ENCODE results near the gene MAGED2. TPM values are rescaled to one million over a fixed set of nuclear protein-coding genes. Genes with fewer than 3 reads are reported as not detected.
"Not testable (repeated sequence)": the region's sequence is repeated elsewhere in the genome, so short reads cannot be mapped to it uniquely, and the experiment has no call there.

MAGED2 gene, protein sequence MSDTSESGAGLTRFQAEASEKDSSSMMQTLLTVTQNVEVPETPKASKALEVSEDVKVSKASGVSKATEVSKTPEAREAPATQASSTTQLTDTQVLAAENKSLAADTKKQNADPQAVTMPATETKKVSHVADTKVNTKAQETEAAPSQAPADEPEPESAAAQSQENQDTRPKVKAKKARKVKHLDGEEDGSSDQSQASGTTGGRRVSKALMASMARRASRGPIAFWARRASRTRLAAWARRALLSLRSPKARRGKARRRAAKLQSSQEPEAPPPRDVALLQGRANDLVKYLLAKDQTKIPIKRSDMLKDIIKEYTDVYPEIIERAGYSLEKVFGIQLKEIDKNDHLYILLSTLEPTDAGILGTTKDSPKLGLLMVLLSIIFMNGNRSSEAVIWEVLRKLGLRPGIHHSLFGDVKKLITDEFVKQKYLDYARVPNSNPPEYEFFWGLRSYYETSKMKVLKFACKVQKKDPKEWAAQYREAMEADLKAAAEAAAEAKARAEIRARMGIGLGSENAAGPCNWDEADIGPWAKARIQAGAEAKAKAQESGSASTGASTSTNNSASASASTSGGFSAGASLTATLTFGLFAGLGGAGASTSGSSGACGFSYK
- 10 to 100 TPM; 52.8 to 55.3 TPM for total RNA-seq

DNA sequence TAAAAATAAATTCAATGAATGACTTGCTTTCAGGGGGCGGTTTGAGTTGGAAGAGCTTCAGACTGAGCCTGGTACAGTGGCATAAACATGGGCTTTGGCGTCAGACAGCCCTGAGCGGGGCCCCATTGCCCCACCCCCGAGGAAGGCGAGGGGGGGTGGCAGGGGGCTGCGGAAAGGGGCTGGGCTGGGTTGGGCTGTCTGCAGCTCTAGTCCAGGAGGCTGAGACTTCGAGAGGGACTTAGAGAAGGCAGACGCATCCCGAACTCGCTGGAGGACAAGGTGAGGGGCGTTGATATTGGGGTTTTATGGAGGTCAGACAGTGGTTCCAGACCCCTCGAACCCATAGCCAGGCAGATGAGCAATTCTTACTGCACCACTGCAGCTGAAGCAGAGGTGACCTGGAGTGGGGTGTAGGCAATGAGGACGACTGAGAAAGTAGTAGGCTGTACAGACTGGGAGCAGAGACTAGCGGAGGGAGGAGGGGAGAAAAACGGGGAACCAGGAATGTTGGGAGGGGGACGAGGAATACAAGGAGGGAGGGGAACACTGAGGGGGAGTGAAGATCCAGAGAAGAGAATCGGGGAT, at the start of gene MAGED2:
TSS of gene MAGED2 (plus strand) at position 222 of the 585 bp plus-strand sequence. CDS start 1,587 bp downstream, outside the sequence.
- intact Hi-C loops (cut with micrococcal nuclease): loop anchor here (1.0 to 5.0 kb wide), 7 partner anchors 168 to 1920 kb away; partner anchors contain the start of genes APEX2, FAM120C, GNL3L and NBDY
- peaks cover 9% of the 10 kb centered on the region for H3K36me3 Mint-ChIP-seq
- DNase-seq: peak; percentile 62
- H3K9me3 Mint-ChIP-seq: no peaks in the 10 kb centered on the region
- ChIA-PET POLR2A (no interaction called here), CTCF (interaction anchor here (0.7 kb wide), 1 partner anchor 1524 kb away, joined by 3 read pairs; no protein-coding TSS in a partner anchor)
- peak within 1 kb of the TSS; percentile 90 for H3K27ac Mint-ChIP-seq
- peaks cover 2% of the 10 kb centered on the region for H3K27me3 Mint-ChIP-seq
- H3K4me3 Mint-ChIP-seq: peak within 1 kb of the TSS; percentile 90
- peaks cover 13% of the 10 kb centered on the region for H3K4me1 Mint-ChIP-seq (ENCODE audit: low read depth)

DNA sequence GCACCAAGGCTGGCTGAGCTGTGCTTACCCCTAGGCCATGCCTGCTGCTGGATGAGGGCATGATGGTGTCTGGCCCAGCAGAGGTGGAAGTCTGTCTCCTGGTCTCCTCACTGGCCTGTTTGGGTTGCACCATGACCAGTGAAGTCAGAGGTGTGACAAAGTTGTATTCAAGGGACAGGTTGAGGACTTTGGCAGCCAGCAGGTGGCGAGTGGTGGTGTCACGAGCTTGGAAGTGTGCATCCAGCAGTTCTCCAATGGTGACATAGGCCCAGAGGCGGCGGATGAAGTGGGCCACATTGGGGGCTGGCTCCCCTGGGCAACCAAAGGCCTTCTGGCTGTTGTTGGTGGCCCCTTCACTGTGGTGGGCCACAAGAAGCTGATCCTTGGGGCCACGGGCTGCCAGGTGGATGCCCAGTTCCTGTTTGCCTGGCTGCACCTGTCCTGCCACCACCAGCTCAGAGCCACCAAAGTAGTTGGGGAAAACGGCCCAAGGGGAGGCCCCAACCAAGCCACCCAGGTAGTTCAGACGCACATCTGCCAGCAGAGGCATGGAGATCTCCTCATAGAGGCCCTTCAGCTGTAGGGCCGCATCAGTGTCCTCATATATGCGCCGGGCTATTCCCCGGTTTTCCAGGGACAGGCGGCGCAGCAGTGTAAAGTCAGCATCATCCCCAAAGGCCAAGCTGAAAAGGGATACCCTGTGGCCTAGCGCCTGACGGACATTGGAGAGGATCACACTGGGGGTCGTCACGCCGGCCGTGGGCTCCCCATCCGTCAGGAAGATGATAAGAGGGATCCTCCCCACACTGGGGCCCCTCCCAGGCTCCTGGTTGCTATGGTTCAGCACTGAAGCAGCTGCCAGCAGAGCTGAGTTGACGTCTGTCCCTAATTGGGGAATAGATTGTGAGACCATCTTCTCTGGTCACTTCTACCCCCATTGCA, 49.2 kb upstream of the MAGED2 start:
- no peak for DNase-seq
- Mint-ChIP-seq H3K27ac (no peak overlapping the region), H3K4me3 (no peak overlapping the region), H3K27me3 (no peaks in the 10 kb centered on the region), H3K36me3 (no peaks in the 10 kb centered on the region), H3K9me3 (peaks cover 3% of the 10 kb centered on the region), H3K4me1 (ENCODE audit: low read depth) (no peaks in the 10 kb centered on the region)
- intact Hi-C loops (cut with micrococcal nuclease): no loop called here
- CTCF ChIA-PET: no interaction called here
- POLR2A ChIA-PET: no interaction called here

DNA sequence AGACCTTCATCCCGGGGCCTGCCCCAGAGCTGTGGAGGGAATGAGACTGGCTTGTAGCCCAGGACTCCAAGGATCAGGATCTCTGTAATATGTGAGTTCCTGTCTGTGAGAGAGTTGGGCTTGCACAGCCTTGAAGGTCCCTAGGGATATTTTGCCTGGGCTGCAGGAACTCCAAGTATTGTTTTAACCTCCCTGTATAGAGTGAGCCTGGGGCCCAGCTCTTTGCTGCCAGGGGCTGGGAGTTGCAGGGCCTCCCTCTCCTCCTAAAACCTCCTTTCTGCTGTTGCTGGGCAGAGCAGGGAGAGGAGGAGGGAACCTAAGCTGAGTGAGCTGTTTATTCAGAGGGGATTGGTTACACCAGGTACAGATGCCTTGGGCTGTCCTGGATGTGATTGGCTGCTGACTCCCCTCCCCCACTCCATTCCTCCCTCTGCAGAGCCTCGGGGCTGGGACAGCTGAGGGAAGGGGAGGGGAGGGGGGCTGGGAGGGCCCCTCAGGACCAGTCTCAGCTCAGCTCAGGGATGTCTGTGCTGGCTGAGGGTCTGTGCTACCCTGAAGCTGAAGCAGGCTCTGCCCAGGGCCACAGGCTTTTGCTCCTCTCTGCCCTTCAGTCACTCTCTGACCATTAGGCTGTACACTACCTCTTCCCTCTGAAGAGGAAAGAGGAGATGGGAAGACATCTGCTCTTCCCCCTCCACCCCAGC, 33.0 kb upstream of the MAGED2 start:
- H3K27ac Mint-ChIP-seq; H3K36me3 Mint-ChIP-seq; POLR2A ChIA-PET; H3K4me1 Mint-ChIP-seq (ENCODE audit: low read depth); H3K27me3 Mint-ChIP-seq; H3K9me3 Mint-ChIP-seq; H3K4me3 Mint-ChIP-seq; intact Hi-C loops (cut with micrococcal nuclease); CTCF ChIA-PET; DNase-seq: not testable (repeated sequence)

- Mint-ChIP-seq H3K27ac (no peak overlapping the region), H3K4me1 (ENCODE audit: low read depth) (no peaks in the 10 kb centered on the region), H3K4me3 (no peak overlapping the region), H3K9me3 (no peaks in the 10 kb centered on the region), H3K36me3 (no peaks in the 10 kb centered on the region), H3K27me3 (peaks cover 2% of the 10 kb centered on the region)
- POLR2A ChIA-PET: no interaction called here
- no peak for DNase-seq
- CTCF ChIA-PET: no interaction called here
- intact Hi-C loops (cut with micrococcal nuclease): no loop called here
These were observed 31.5 kb upstream of the MAGED2 start for GRCh38 chrX:54776061-54776460.

- ChIA-PET CTCF (no interaction called here), POLR2A (no interaction called here)
- H3K36me3 Mint-ChIP-seq: no peaks in the 10 kb centered on the region
- H3K4me1 Mint-ChIP-seq (ENCODE audit: low read depth): no peaks in the 10 kb centered on the region
- intact Hi-C loops (cut with micrococcal nuclease): no loop called here
- DNase-seq: no peak
- H3K4me3 Mint-ChIP-seq: no peak overlapping the region
- no peaks in the 10 kb centered on the region for H3K9me3 Mint-ChIP-seq
- H3K27ac Mint-ChIP-seq: no peak overlapping the region
- peaks cover under 1% of the 10 kb centered on the region for H3K27me3 Mint-ChIP-seq
These were observed 30.4 kb upstream of the MAGED2 start for GRCh38 chrX:54776987-54777672.

DNA sequence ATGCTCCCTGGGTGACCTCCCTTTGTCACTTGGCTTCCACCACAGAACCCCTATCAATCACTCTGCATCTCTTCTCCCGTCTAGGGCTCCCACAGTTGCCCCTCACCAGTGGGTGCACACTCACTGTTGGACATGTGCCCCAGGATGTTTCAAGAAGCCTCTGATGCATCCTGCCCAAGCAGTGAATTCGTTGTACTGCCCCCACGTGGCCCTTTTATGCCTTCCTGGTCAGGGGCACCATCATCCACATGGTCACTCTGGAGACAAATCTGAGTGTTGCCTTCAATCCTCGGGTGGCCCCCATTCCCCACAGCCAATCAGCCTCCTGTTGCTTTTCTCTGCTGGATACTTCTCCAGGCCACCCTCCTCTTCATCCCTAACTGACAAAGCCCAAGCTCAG, 21.6 kb upstream of the MAGED2 start:
- DNase-seq: peak; percentile 24

DNA sequence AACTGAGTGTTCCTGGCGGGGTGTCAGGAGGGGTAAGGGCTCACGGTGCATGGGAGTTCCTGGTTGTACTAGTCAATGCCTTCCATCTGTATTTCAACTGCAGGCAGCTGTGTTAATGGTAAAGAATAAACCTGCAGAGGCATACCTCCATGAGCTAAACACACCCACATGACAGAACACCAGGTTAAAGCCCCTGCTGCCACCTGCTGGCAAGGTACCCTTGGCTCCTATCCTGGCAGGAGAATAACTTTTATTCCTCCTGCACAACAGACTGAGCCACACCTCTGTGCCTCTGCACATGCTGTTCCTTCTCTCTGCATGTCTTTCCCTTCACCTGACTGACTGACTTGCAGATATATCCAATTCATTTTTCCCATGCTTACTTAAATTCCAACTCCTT, 20.6 kb upstream of the MAGED2 start:
- intact Hi-C loops (cut with micrococcal nuclease): loop anchor here (5.0 kb wide), 1 partner anchor 145 kb away; no protein-coding TSS in a partner anchor
- H3K4me3 Mint-ChIP-seq: no peak overlapping the region
- H3K36me3 Mint-ChIP-seq: no peaks in the 10 kb centered on the region
- peak; percentile 55 for DNase-seq
- no peak overlapping the region for H3K27ac Mint-ChIP-seq
- H3K27me3 Mint-ChIP-seq: no peaks in the 10 kb centered on the region
- H3K9me3 Mint-ChIP-seq: no peaks in the 10 kb centered on the region
- H3K4me1 Mint-ChIP-seq (ENCODE audit: low read depth): no peaks in the 10 kb centered on the region
- ChIA-PET CTCF (interaction anchor here (0.6 to 1.8 kb wide), 4 partner anchors 9 to 1474 kb away, joined by 3 to 10 read pairs (median 3); no protein-coding TSS in a partner anchor), POLR2A (no interaction called here)

More for the DNA sequence above, 21.6 kb upstream of the MAGED2 start:
- ChIA-PET POLR2A (no interaction called here), CTCF (interaction anchor here (1.1 to 1.8 kb wide), 3 partner anchors 10 to 1473 kb away, joined by 3 to 10 read pairs (median 3); no protein-coding TSS in a partner anchor)
- H3K9me3 Mint-ChIP-seq: no peaks in the 10 kb centered on the region
- H3K27ac Mint-ChIP-seq: no peak overlapping the region
- no peak overlapping the region for H3K4me3 Mint-ChIP-seq
- H3K27me3 Mint-ChIP-seq: no peaks in the 10 kb centered on the region
- intact Hi-C loops (cut with micrococcal nuclease): loop anchor here (5.0 kb wide), 1 partner anchor 144 kb away; no protein-coding TSS in a partner anchor
- no peaks in the 10 kb centered on the region for H3K36me3 Mint-ChIP-seq
- H3K4me1 Mint-ChIP-seq (ENCODE audit: low read depth): no peaks in the 10 kb centered on the region

DNA sequence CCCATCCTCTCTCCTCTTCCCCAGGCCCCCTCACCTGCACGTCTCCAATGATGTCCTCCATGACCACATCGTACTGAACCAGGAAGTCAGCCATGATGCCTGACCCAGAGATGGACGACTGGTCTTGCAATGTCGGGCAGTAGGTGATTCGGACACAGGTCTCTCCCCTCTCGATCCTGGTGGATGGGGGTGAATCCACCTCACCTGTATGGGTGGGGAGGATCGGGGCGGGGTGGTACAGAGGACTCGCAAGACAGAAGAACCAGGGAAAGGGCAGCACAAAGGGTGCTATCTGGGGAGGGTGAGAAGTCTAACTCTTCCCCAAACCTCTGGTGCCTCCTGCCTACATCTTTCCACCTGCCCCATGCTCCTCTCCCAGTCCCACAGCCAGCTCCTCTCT, 19.1 kb upstream of the MAGED2 start:
- Mint-ChIP-seq H3K36me3 (no peaks in the 10 kb centered on the region), H3K27ac (no peak overlapping the region), H3K4me1 (ENCODE audit: low read depth) (no peaks in the 10 kb centered on the region), H3K4me3 (no peak overlapping the region), H3K9me3 (no peaks in the 10 kb centered on the region), H3K27me3 (no peaks in the 10 kb centered on the region)
- intact Hi-C loops (cut with micrococcal nuclease): loop anchor here (5.0 kb wide), 1 partner anchor 146 kb away; no protein-coding TSS in a partner anchor
- CTCF ChIA-PET: no interaction called here
- no peak for DNase-seq
- POLR2A ChIA-PET: no interaction called here

DNA sequence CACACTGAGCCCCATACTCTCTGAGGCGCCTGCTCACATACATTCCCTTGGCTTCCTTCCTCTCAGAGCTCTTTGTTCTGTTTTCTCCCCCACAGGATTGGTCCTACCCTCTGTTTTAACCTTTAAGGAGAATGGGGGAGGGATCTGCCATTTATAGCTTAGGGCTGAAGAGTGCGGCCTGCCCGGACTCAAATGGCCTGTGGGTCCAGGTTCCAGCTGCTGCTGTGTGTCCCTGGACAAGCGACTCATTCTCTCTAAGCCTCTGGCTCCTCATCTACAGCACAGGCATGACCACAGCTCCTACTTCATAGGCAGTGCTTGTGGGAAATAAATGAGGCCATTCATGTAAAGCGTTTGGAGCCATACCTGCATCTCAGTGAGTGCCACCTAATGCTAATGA, 18.1 kb upstream of the MAGED2 start:
- H3K27ac Mint-ChIP-seq; H3K4me1 Mint-ChIP-seq (ENCODE audit: low read depth); H3K9me3 Mint-ChIP-seq; POLR2A ChIA-PET; CTCF ChIA-PET; DNase-seq; H3K27me3 Mint-ChIP-seq; H3K36me3 Mint-ChIP-seq; H3K4me3 Mint-ChIP-seq: not testable (repeated sequence)
- intact Hi-C loops (cut with micrococcal nuclease): loop anchor here (5.0 kb wide), 1 partner anchor 147 kb away; no protein-coding TSS in a partner anchor

- Mint-ChIP-seq H3K9me3 (no peaks in the 10 kb centered on the region), H3K36me3 (no peaks in the 10 kb centered on the region), H3K27me3 (no peaks in the 10 kb centered on the region), H3K4me3 (no peak overlapping the region), H3K4me1 (ENCODE audit: low read depth) (no peaks in the 10 kb centered on the region), H3K27ac (no peak overlapping the region)
- intact Hi-C loops (cut with micrococcal nuclease): no loop called here
- DNase-seq: no peak
- ChIA-PET CTCF (no interaction called here), POLR2A (no interaction called here)
These were observed 13.5 kb upstream of the MAGED2 start for GRCh38 chrX:54794028-54794427.

- H3K9me3 Mint-ChIP-seq: no peaks in the 10 kb centered on the region
- no peaks in the 10 kb centered on the region for H3K27me3 Mint-ChIP-seq
- no peak overlapping the region for H3K27ac Mint-ChIP-seq
- ChIA-PET POLR2A (no interaction called here), CTCF (no interaction called here)
- no peak overlapping the region for H3K4me3 Mint-ChIP-seq
- DNase-seq: no peak
- no peaks in the 10 kb centered on the region for H3K4me1 Mint-ChIP-seq (ENCODE audit: low read depth)
- intact Hi-C loops (cut with micrococcal nuclease): no loop called here
- H3K36me3 Mint-ChIP-seq: no peaks in the 10 kb centered on the region
These were observed 12.8 kb upstream of the MAGED2 start for GRCh38 chrX:54794795-54795194.
